CD4-positive, CD25-positive, alpha-beta regulatory T cell (primary cell): ENCODE results near the gene TMEM164. TPM values are rescaled to one million over a fixed set of nuclear protein-coding genes. Genes with fewer than 3 reads are reported as not detected.

Source experiments
- ATAC-seq, 2 donors: fragments of 150-1000 bp; cut with Tn5 transposase; one replicate each; pipeline ENCODE4 v1.10.0; 2021; ENCODE audit warnings: low read depth in 2 of 2, moderate number of reproducible peaks in 2 of 2, moderate library complexity in 1 of 2
- DNase-seq, 3 donors: peaks; one replicate each; pipeline versions ENCODE4 v3.0.0 to v3.0.0-alpha.2; 2012 to 2022; ENCODE audit warnings: mixed read lengths in 1 of 3
- H3K27ac ChIP-seq: one replicate; pipeline ENCODE4 v1.7.0; 2013; ENCODE audit warnings: mild to moderate bottlenecking, low read length; ENCODE audit not compliant: insufficient read depth, poor library complexity, severe bottlenecking
- H3K27me3 ChIP-seq: one replicate; pipeline ENCODE4 v1.7.0; 2013; ENCODE audit warnings: low read length; ENCODE audit not compliant: control insufficient read depth, insufficient read depth
- H3K36me3 ChIP-seq: one replicate; pipeline ENCODE4 v1.7.0; 2013; ENCODE audit warnings: mild to moderate bottlenecking, low read length, moderate library complexity; ENCODE audit not compliant: control insufficient read depth, insufficient read depth
- H3K4me1 ChIP-seq: 2 replicates; pipeline ENCODE4 v1.7.0; 2013; ENCODE audit warnings: mild to moderate bottlenecking, low read length; ENCODE audit not compliant: insufficient read depth, control insufficient read depth, poor library complexity, severe bottlenecking
- H3K4me3 ChIP-seq: one replicate; pipeline ENCODE4 v1.7.0; 2013; ENCODE audit warnings: low read depth, mild to moderate bottlenecking, low read length, moderate library complexity
- H3K9me3 ChIP-seq, 2 experiments: 1 replicate in 1 of 2; 2 replicates in 1 of 2; pipeline ENCODE4 v1.7.0; 2013; ENCODE audit warnings: low read length in 2 of 2, mild to moderate bottlenecking in 1 of 2, moderate library complexity in 1 of 2; ENCODE audit not compliant: control insufficient read depth in 2 of 2
- H3K27ac Mint-ChIP-seq, 3 donors: one replicate each; pipeline ENCODE4 v1.8.0; 2020 to 2022; ENCODE audit warnings: mild to moderate bottlenecking in 3 of 3, mixed read lengths in 3 of 3, moderate library complexity in 2 of 3
- H3K27me3 Mint-ChIP-seq: one replicate; pipeline ENCODE4 v1.8.0; 2022; ENCODE audit warnings: mild to moderate bottlenecking, mixed read lengths
- H3K36me3 Mint-ChIP-seq: one replicate; pipeline ENCODE4 v1.8.0; 2020; ENCODE audit warnings: mixed read lengths
- H3K4me1 Mint-ChIP-seq, 4 donors: one replicate each; pipeline ENCODE4 v1.8.0; 2020 to 2022; ENCODE audit warnings: mixed read lengths in 4 of 4, mild to moderate bottlenecking in 1 of 4
- H3K4me3 Mint-ChIP-seq, 4 donors: one replicate each; pipeline ENCODE4 v1.8.0; 2020 to 2022; ENCODE audit warnings: mild to moderate bottlenecking in 4 of 4, mixed read lengths in 4 of 4, moderate library complexity in 3 of 4
- H3K9me3 Mint-ChIP-seq, 7 donors: one replicate each; pipeline ENCODE4 v1.8.0; 2020 to 2022; ENCODE audit warnings: mixed read lengths in 7 of 7, mild to moderate bottlenecking in 3 of 7, moderate library complexity in 2 of 7
- polyA plus RNA-seq, 4 donors: library from polyadenylated mRNA; unstranded; fragments of 300-500 nt; fragmentation: Illumina TruSeq; gene quantifications; one replicate each; pipeline ENCODE4 v1.2.3, GENCODE V29; 2021
- total RNA-seq: library from RNA; stranded (reverse); gene quantifications from one replicate; pipeline ENCODE4 v1.2.3, GENCODE V29; 2022

TMEM164 gene
- total and polyA plus RNA-seq, 5 donors from 2014 or later, result 0.60 to 25.2 (median 1.0) TPM

DNA sequence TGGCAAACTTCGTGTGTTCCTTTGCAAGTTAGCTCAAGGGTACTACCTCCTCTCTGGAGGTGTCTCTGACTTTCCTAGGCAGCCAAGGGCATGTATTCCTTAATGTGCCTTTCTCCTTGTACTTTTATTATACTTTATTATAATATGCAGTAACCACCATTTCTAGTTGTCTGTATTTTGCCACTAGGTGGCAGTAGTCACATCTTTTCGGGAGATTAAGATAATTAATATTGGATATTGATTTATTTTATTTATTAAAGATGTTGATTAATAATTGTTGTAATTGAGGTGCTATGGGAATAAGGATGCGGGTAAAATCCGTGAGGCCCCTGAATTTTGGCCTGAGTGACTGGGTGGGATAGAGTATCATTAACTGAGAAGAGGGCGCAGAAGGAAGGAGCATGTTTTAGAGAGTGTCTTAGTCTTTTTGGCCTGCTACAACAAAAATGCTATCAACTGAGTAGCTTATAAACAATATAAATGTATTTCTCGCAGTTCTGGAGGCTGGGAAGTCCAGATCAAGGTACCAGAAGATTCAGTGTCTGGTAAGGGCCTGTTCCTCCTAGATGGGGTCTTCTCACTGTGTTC lies 153.3 kb downstream of the TMEM164 start:
- peaks cover 0 to 9% (median 5%) of the 10 kb centered on the region in 4 donors for H3K4me1 Mint-ChIP-seq
- Histone ChIP-seq H3K27me3 (no peaks in the 10 kb centered on the region), H3K9me3 (no peaks in the 10 kb centered on the region), H3K4me3 (no peak overlapping the region), H3K4me1 (no peaks in the 10 kb centered on the region), H3K27ac (no peak overlapping the region), H3K36me3 (no peaks in the 10 kb centered on the region)
- no peaks in the 10 kb centered on the region for H3K27me3 Mint-ChIP-seq
- DNase-seq (peak in 2 of 3 donors; percentile 31 to 36), ATAC-seq (no peak)
- H3K4me3 Mint-ChIP-seq, result no peak overlapping the region
- peaks cover 4% of the 10 kb centered on the region for H3K36me3 Mint-ChIP-seq
- H3K9me3 Mint-ChIP-seq, result no peaks in the 10 kb centered on the region
- H3K27ac Mint-ChIP-seq, result no peak overlapping the region

DNA sequence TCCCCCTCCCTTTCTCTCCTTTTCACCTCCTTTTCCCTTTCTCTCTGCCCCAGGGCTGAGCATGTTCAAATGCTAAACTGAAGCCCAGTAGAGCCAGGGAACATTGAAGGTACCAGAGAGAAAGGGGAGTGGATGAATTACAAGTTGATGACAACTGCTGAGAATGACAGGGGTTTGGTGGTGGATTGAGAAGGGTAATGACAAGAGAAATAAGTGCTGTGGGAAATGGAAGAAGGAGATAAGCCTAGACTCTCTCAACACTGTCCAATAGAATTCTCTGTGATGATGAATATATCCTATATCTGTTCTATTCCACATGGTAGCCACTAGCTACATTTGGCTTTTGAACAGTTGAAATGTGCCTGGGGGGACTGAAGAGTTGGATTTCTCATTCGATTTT lies 154.5 kb downstream of the TMEM164 start:
- no peaks in the 10 kb centered on the region for H3K27me3 Mint-ChIP-seq
- H3K9me3 Mint-ChIP-seq, result no peaks in the 10 kb centered on the region

DNA sequence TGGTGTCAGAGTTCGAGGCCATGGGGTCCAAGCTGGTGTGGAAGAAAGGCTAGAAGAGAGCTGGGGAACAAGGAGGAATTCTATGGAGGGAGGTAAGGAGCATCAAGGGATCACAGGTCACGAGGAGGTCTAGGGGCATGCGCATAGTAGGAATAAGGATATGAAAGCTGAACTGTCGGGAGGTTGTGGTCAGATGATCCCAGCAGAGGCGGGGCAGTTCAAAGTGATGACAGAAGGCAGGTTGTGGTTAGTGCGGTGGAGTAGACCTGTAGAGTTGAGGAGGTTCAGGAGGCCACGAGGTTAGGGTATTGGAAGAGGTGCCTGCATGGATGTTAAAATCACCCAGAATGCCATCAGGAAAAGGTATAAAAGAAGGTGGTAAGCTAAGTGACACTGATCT lies 156.3 kb downstream of the TMEM164 start:
- no peak overlapping the region for H3K27ac ChIP-seq
- H3K27me3 Mint-ChIP-seq, result no peaks in the 10 kb centered on the region
- peaks cover 0 to 6% (median 5%) of the 10 kb centered on the region in 4 donors for H3K4me1 Mint-ChIP-seq
- H3K9me3 ChIP-seq, result no peaks in the 10 kb centered on the region
- no peaks in the 10 kb centered on the region for H3K4me1 ChIP-seq
- H3K27ac Mint-ChIP-seq, result peak overlapping the region in 1 of 3 donors; percentile 77
- no peaks in the 10 kb centered on the region for H3K9me3 Mint-ChIP-seq
- H3K36me3 Mint-ChIP-seq, result peaks cover 4% of the 10 kb centered on the region
- no peak overlapping the region for H3K4me3 ChIP-seq
- H3K36me3 ChIP-seq, result no peaks in the 10 kb centered on the region
- no peak overlapping the region for H3K4me3 Mint-ChIP-seq
- ATAC-seq (no peak), DNase-seq (no peak)
- no peaks in the 10 kb centered on the region for H3K27me3 ChIP-seq

More for the DNA sequence above, 154.5 kb downstream of the TMEM164 start:
- Mint-ChIP-seq H3K4me3 (no peak overlapping the region), H3K36me3 (peaks cover 4% of the 10 kb centered on the region), H3K4me1 (peaks cover 0 to 9% (median 5%) of the 10 kb centered on the region in 4 donors), H3K27ac (no peak overlapping the region)
- ATAC-seq, result no peak
- Histone ChIP-seq H3K4me3 (no peak overlapping the region), H3K9me3 (no peaks in the 10 kb centered on the region), H3K27me3 (no peaks in the 10 kb centered on the region), H3K4me1 (no peaks in the 10 kb centered on the region), H3K36me3 (no peaks in the 10 kb centered on the region), H3K27ac (no peak overlapping the region)
- no peak for DNase-seq

DNA sequence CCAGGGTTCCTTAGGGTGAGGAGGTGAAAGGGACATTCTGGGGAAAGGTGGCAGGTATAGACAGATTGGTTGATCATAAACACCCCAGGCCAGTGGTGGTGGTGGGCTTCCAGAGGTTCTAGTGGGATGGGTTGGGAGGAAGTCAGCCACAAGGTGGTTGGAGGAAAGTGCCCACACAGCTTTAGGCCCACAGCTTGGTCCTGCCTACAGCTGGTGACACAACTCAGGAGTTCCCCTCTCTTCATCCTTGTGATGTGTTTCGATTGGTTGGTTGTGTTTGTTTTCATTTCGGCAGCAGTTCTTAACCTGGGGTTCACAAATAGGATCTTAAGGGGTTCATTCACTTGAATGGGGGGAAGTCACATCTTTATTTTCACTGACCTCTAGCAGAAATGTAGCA lies 157.0 kb downstream of the TMEM164 start:
- Histone ChIP-seq H3K27me3 (no peaks in the 10 kb centered on the region), H3K4me1 (no peaks in the 10 kb centered on the region), H3K27ac (no peak overlapping the region), H3K4me3 (no peak overlapping the region), H3K9me3 (no peaks in the 10 kb centered on the region), H3K36me3 (no peaks in the 10 kb centered on the region)
- H3K27ac Mint-ChIP-seq, result no peak overlapping the region
- peaks cover 4% of the 10 kb centered on the region for H3K36me3 Mint-ChIP-seq
- no peak overlapping the region for H3K4me3 Mint-ChIP-seq
- H3K4me1 Mint-ChIP-seq, result peaks cover 0 to 6% (median 5%) of the 10 kb centered on the region in 4 donors
- H3K9me3 Mint-ChIP-seq, result no peaks in the 10 kb centered on the region
- DNase-seq, result no peak
- H3K27me3 Mint-ChIP-seq, result no peaks in the 10 kb centered on the region
- no peak for ATAC-seq

DNA sequence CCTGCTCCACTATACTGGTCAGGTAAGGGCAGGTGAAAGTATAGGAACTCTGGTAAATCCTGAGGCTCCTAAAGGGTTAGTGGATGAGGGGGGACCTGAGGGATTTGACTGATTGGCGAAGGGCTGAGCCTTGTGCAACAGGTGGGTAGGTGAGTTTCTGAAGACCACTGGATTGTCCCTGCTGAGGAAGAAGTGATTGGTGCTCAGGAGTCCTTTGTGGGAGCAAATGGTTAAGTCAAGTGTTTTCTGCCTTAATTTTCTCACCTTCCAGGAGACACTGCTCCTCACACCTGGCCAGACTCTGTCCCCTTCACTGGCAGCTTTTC lies 158.4 kb downstream of the TMEM164 start:
- H3K4me1 ChIP-seq, result no peaks in the 10 kb centered on the region
- no peaks in the 10 kb centered on the region for H3K27me3 ChIP-seq
- Mint-ChIP-seq H3K9me3 (no peaks in the 10 kb centered on the region), H3K27me3 (no peaks in the 10 kb centered on the region), H3K4me1 (peaks cover 0 to 6% (median 2%) of the 10 kb centered on the region in 4 donors), H3K27ac (no peak overlapping the region), H3K36me3 (no peaks in the 10 kb centered on the region), H3K4me3 (no peak overlapping the region)
- no peaks in the 10 kb centered on the region for H3K9me3 ChIP-seq
- ATAC-seq, result no peak
- H3K27ac ChIP-seq, result no peak overlapping the region
- H3K36me3 ChIP-seq, result no peaks in the 10 kb centered on the region
- DNase-seq, result no peak
- H3K4me3 ChIP-seq, result no peak overlapping the region

DNA sequence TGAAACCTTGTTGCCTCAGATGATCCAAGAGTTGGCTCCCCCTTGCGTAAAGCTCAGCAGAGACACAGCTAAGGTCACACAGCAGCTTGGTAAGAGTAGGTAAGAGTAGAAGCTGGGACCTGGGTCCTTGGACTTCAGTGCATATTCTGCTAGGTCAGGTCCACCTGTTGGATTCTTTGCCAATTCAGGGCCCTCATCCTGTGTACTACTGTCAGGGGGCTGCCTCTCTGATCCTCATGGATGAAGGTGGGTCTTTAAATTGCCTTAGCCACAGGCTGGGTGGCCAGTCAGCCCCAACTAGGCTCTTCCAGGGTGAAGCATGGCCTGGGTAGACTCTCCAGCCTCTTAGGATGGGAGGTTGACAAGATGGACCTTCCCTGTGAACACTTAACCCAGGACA lies 159.2 kb downstream of the TMEM164 start:
- DNase-seq (no peak), ATAC-seq (no peak)
- no peak overlapping the region for H3K27ac ChIP-seq
- no peaks in the 10 kb centered on the region for H3K36me3 ChIP-seq
- Mint-ChIP-seq H3K27ac (no peak overlapping the region), H3K4me1 (peaks cover 0 to 6% (median 2%) of the 10 kb centered on the region in 4 donors), H3K36me3 (no peaks in the 10 kb centered on the region), H3K9me3 (no peaks in the 10 kb centered on the region), H3K4me3 (no peak overlapping the region), H3K27me3 (no peaks in the 10 kb centered on the region)
- no peaks in the 10 kb centered on the region for H3K9me3 ChIP-seq
- H3K27me3 ChIP-seq, result no peaks in the 10 kb centered on the region
- no peaks in the 10 kb centered on the region for H3K4me1 ChIP-seq
- H3K4me3 ChIP-seq, result no peak overlapping the region

- no peak overlapping the region for H3K4me3 ChIP-seq
- Mint-ChIP-seq H3K27ac (no peak overlapping the region), H3K36me3 (no peaks in the 10 kb centered on the region), H3K4me1 (peaks cover 0 to 13% (median 2%) of the 10 kb centered on the region in 4 donors), H3K27me3 (no peaks in the 10 kb centered on the region), H3K9me3 (no peaks in the 10 kb centered on the region), H3K4me3 (no peak overlapping the region)
- no peak overlapping the region for H3K27ac ChIP-seq
- no peaks in the 10 kb centered on the region for H3K4me1 ChIP-seq
- ATAC-seq, result no peak
- H3K36me3 ChIP-seq, result no peaks in the 10 kb centered on the region
- no peaks in the 10 kb centered on the region for H3K27me3 ChIP-seq
- H3K9me3 ChIP-seq, result no peaks in the 10 kb centered on the region
- DNase-seq, result no peak
Measured at GRCh38 chrX:110162867-110163266, 160.0 kb downstream of the TMEM164 start.

DNA sequence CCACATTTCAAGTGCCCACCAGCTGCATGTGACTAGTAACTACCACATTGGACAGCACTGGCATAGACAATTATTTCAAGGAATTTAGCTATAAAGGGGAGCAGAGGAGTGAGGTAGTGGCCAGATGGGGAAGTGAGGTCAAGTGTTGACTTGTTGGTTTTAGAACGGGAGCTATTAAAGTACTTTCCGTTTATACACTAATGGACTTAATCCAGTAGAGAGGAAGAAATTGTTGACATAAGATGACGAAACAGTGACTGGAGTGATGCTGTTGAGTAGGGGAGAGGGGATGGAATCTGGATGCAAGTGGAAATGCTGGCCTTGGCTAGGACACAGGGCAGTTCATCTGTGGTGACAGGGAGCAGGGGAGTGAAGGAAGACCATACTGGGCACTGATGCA lies 160.6 kb downstream of the TMEM164 start:
- Histone ChIP-seq H3K4me1 (no peaks in the 10 kb centered on the region), H3K9me3 (no peaks in the 10 kb centered on the region), H3K27ac (no peak overlapping the region), H3K36me3 (no peaks in the 10 kb centered on the region), H3K27me3 (no peaks in the 10 kb centered on the region), H3K4me3 (no peak overlapping the region)
- Mint-ChIP-seq H3K9me3 (no peaks in the 10 kb centered on the region), H3K4me3 (no peak overlapping the region), H3K4me1 (peaks cover 0 to 13% (median 2%) of the 10 kb centered on the region in 4 donors), H3K27me3 (no peaks in the 10 kb centered on the region), H3K27ac (no peak overlapping the region), H3K36me3 (no peaks in the 10 kb centered on the region)
- DNase-seq, result no peak
- ATAC-seq, result no peak
